Measurements from ENCODE around the gene C6orf136.
A peak's percentile ranks its signal among the peaks of the same experiment; 100 is the strongest.

The C6orf136 gene

DNA sequence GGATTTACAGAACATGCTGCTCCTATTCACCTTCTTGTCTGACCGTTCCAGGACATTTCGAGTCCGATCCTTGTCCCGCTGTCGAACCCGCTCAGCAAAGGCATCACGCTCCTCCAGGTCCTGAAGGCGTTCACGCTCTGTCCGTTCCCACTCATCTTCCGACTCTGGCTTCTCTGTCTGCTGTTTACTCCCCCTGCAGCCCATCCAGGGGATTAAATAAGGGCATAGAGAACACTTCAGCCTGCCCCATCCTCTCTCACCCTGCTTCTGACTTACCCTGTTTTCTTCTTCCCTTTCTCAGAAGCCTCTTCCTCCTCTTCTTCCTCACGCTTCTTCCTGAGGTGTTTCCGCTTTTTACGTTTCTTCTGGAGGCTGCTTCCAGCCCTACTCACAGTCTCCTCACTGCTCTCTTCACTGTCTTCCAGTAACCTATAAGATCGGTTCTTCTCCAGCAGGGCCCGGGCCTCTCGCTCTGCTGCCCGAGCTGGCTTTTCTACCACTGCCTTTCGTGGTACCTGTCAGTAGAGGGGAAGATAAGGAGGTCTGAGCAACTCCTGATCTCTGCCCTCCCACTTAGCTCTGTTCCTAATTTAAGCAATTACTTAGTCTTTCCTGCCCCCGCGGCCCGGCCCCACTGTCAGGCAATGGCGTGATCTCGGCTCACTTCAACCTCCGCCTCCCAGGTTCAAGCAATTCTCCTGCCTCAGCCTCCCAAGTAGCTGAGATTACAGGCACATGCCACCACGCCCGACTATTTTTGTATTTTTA lies 24.0 kb downstream of the C6orf136 start:
- H3K4me3 ChIP-seq (replicated peaks; ENCODE audit: low read depth, low read length): no peak overlapping the region
- TF ChIP-seq, protein P1, sequence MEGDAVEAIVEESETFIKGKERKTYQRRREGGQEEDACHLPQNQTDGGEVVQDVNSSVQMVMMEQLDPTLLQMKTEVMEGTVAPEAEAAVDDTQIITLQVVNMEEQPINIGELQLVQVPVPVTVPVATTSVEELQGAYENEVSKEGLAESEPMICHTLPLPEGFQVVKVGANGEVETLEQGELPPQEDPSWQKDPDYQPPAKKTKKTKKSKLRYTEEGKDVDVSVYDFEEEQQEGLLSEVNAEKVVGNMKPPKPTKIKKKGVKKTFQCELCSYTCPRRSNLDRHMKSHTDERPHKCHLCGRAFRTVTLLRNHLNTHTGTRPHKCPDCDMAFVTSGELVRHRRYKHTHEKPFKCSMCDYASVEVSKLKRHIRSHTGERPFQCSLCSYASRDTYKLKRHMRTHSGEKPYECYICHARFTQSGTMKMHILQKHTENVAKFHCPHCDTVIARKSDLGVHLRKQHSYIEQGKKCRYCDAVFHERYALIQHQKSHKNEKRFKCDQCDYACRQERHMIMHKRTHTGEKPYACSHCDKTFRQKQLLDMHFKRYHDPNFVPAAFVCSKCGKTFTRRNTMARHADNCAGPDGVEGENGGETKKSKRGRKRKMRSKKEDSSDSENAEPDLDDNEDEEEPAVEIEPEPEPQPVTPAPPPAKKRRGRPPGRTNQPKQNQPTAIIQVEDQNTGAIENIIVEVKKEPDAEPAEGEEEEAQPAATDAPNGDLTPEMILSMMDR (IDR thresholded peaks at IDR 0.05; ENCODE audit: low read length, missing control alignments): peak; percentile 29
- no peak for DNase-seq (ENCODE audit: low read depth)

DNA sequence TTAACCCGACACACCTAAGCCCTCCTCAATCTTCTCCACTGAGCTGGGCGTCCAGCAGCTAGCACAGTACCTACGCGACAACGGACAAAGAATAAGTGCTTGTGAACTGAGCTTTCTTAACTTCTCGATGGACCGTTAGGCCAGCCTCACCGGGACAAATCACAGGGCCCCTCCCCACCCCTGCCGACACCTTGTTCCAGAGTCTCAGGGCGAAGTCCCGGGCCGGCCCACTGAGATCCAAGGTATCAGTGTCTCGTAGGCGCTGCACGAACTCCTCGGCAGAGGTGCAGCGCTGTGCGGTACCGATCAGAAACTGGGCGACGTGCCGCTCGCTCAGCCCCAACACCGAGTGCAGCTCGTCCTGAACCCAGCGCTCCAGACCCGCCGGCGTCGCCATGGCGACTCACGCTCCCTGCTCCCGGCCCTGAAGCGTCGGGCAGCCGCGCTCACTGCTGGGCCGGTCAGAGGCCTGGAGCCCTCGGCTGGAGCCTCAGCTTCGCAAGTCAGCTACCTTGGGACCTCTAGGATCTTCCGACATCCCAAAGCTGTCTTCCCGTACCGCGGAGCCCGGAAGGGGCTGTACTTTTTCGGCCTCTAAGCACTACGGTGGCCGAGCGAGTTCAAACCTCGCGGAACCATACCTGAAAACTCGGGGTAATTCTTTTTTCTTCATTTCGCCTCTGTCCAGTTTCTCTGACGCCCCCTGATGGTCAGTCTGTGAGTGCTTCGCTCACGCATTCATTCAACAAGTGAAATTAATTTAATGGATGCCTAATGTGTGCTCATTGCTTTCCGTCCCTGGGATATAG lies 25.7 kb downstream of the C6orf136 start, which contains the start of gene DHX16:
DHX16 (minus strand) TSS at position 562 of the 809 bp plus-strand sequence; CDS start at position 397, 165 bp downstream.
- peak; percentile 99 for DNase-seq (ENCODE audit: low read depth)
- TF ChIP-seq, protein P1 (IDR thresholded peaks at IDR 0.05; ENCODE audit: low read length, missing control alignments): peak; percentile 92
- H3K4me3 ChIP-seq (replicated peaks; ENCODE audit: low read depth, low read length): peak within 1 kb of the TSS; percentile 98

DNA sequence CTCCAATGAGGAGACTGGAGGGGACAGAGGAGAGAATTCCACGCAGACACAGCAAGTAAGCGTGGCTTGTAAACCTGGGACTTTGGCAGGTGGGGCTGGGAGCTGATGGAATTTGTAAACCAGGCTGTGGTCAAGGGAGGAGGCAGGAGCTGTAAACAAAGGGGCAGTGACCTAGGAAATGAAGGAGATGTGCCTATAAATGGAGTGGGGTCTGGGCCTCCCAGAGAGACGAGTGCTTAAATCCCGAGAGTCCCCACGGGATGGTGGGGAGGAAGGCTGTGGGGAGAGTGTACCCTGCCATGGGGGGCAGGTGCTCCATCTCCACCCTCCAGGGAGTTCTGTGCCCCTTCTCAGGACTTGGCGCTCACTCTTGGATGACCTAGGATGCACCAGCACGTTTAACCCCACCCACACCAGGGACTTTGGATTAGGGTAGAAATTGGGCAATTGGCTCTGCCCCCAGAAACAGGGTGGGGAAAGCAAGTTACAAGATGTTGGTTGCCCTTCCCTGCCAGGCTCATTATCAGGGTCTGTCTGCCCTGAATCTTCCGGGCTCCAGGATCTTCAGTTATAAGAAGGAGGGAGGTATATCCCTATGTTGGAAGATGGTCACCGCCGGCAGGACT lies 29.8 kb downstream of the C6orf136 start:
- no peak for DNase-seq (ENCODE audit: low read depth)
- no peak overlapping the region for H3K4me3 ChIP-seq (replicated peaks; ENCODE audit: low read depth, low read length)
- TF ChIP-seq, protein P1 (IDR thresholded peaks at IDR 0.05; ENCODE audit: low read length, missing control alignments): no peak

DNA sequence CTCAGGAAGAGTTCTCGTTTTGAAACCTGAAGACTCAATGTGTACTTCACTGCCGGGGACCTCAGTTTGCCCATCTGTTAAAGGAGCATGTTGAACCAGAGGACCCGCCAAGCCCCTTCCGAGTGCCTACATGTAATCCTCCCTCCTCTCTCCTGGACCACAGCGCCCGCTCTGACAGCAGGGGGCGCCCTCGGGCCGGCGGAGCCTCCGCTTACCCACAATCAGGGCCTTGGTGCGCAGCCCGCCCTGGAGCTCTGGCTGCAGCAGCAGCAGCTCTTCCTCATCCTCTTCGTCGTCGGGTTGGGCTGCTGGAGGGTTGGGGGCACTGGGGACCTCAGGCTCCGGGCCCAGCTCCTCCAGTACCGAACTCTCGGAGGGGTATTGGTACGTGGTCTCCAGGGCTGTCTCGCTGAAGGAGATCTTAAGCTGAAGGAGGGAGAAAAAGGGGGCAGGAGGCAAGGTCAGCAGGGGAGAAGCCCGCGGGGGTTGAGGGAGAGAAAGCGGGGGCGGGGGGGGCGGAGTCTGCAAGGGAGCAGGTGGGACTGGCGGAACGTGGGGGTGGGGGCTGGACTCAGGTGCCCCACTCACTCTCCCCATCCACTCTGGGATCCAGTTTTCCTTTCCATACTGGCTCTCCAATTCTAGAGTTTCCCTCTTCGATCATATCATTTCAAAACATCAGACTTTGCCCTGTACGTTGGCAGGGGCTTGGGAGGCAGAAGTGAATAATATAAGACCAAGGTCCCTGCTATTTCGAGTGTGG lies 32.2 kb downstream of the C6orf136 start:
- DNase-seq (ENCODE audit: low read depth): peak; percentile 82
- TF ChIP-seq, protein P1 (IDR thresholded peaks at IDR 0.05; ENCODE audit: low read length, missing control alignments): peak; percentile 90
- H3K4me3 ChIP-seq (replicated peaks; ENCODE audit: low read depth, low read length): peak overlapping the region; percentile 29

DNA sequence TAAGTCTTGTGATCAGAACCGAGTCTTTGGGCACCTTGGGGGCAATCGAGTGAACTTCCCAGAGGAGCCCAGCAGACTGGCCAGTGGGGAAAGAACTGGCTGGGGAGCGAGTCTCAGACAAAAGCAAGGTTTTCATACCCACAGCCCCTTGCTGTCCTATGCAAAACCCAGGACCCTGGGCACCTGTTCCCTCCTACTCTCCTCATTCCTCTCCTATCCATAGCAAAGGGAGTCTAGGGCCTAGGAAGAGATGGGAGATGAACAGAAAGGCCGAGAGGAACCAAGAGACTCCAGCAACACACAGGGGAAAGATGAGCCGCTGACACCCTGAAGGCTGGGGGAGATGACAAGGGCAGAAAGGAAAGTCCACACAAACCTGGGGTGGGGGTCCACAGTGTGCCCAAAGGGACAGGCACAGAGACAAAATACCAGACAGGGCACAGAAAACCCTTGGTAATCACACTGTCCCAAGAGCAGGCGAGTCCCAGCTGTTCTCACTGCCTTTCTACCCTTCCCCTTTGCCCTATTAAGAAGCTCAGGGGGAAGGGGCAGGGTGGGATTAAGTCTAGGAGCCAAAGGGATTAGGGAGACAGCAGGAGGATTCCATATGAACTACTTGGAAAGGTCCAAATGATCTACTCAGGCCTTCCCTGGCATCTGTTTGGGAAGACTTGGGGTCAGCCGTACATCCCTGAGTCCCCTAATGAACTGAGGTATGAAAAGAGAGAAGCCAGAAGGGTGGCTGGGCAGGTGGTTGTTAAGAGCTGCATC lies 33.0 kb downstream of the C6orf136 start:
- no peak for DNase-seq (ENCODE audit: low read depth)
- TF ChIP-seq, protein P1 (IDR thresholded peaks at IDR 0.05; ENCODE audit: low read length, missing control alignments): no peak
- peak overlapping the region; percentile 29 for H3K4me3 ChIP-seq (replicated peaks; ENCODE audit: low read depth, low read length)

DNA sequence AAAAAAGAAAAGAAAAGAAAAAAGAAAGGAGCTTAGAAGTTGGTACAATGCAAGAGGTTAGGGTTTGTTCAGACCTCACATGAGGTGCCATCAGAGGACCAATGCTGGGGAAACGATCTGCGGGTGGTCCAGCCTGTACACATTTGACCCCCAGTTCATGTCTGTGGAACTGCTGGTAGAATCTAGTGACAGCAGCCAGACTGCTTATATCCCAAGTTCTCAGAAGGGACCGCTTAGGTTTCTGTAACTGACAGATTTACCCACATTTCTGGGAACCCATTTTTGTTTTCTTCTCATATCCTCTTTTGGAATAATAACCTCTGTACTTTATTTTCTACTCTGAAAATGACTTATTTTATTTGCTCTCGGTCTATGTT lies 34.8 kb downstream of the C6orf136 start:
- DNase-seq (ENCODE audit: low read depth): no peak
- H3K4me3 ChIP-seq (replicated peaks; ENCODE audit: low read depth, low read length): peak overlapping the region; percentile 88
- TF ChIP-seq, protein P1 (IDR thresholded peaks at IDR 0.05; ENCODE audit: low read length, missing control alignments): no peak

Data from fibroblast of pulmonary artery (primary cell).